GM23338 (cell line): Measurements from ENCODE around the gene STAU1. TPM values are rescaled to one million over a fixed set of nuclear protein-coding genes. Genes with fewer than 3 reads are reported as not detected.

Experiments
- ATAC-seq: fragments of 200-7000 bp; cut with Tn5 transposase; 3 replicates; pipeline ENCODE4 v1.9.1; 2020
- DNase-seq: peaks from one replicate; pipeline ENCODE4 v3.0.0-alpha.2; 2015; ENCODE audit warnings: low spot score
- H2AFZ ChIP-seq: fragments of 200-600 bp; sonication (generic); 2 replicates; pipeline ENCODE4 v1.8.0; 2016; ENCODE audit warnings: antibody characterized with exemption, mild to moderate bottlenecking, moderate library complexity
- H3F3A ChIP-seq: fragments of 200-600 bp; sonication (generic); replicated peaks from 2 replicates; pipeline ENCODE4 v1.8.0; 2017; ENCODE audit warnings: antibody characterized with exemption, mixed run types, low read depth
- H3K27ac ChIP-seq: fragments of 200-600 bp; sonication (generic); 2 replicates; pipeline ENCODE4 v1.6.1; 2016; ENCODE audit warnings: low read depth
- H3K27me3 ChIP-seq: fragments of 200-600 bp; sonication (generic); 2 replicates; pipeline ENCODE4 v1.8.0; 2016; ENCODE audit warnings: mild to moderate bottlenecking, mixed run types, moderate library complexity; ENCODE audit not compliant: insufficient read depth
- H3K36me3 ChIP-seq: fragments of 200-600 bp; sonication (generic); 2 replicates; pipeline ENCODE4 v1.8.0; 2016; ENCODE audit warnings: mild to moderate bottlenecking; ENCODE audit not compliant: insufficient read depth
- H3K4me1 ChIP-seq: fragments of 200-600 bp; sonication (generic); 2 replicates; pipeline ENCODE4 v1.8.0; 2016; ENCODE audit warnings: mild to moderate bottlenecking, moderate library complexity; ENCODE audit not compliant: insufficient read depth
- H3K4me2 ChIP-seq: fragments of 200-600 bp; sonication (generic); 2 replicates; pipeline ENCODE4 v1.7.1; 2017; ENCODE audit warnings: mixed run types
- H3K4me3 ChIP-seq: fragments of 200-600 bp; sonication (generic); 2 replicates; pipeline ENCODE4 v1.6.1; 2016; ENCODE audit warnings: mixed run types
- H3K79me2 ChIP-seq: fragments of 200-600 bp; sonication (generic); replicated peaks from 2 replicates; pipeline ENCODE4 v1.8.0; 2017; ENCODE audit warnings: mild to moderate bottlenecking; ENCODE audit not compliant: insufficient read depth
- H3K9me2 ChIP-seq: fragments of 200-600 bp; sonication (generic); 2 replicates; pipeline ENCODE4 v1.8.0; 2017; ENCODE audit not compliant: insufficient read depth
- H4K20me1 ChIP-seq: fragments of 200-600 bp; sonication (generic); replicated peaks from 2 replicates; pipeline ENCODE4 v1.8.0; 2017; ENCODE audit warnings: mild to moderate bottlenecking; ENCODE audit not compliant: insufficient read depth
- H3K27ac Mint-ChIP-seq: 2 replicates; pipeline ENCODE4 v1.8.0; 2020; ENCODE audit warnings: inconsistent platforms, mild to moderate bottlenecking, moderate library complexity, mixed read lengths
- H3K27me3 Mint-ChIP-seq: 3 replicates; pipeline ENCODE4 v1.8.0; 2022; ENCODE audit warnings: low read depth, mild to moderate bottlenecking, moderate library complexity, mixed read lengths, inconsistent platforms; ENCODE audit not compliant: insufficient read depth, poor library complexity
- H3K36me3 Mint-ChIP-seq: 3 replicates; pipeline ENCODE4 v1.8.0; 2021; ENCODE audit warnings: low read depth, mild to moderate bottlenecking, inconsistent platforms, moderate library complexity, mixed read lengths
- H3K4me1 Mint-ChIP-seq: 3 replicates; pipeline ENCODE4 v1.8.0; 2020; ENCODE audit warnings: mild to moderate bottlenecking, inconsistent platforms, mixed read lengths
- H3K4me3 Mint-ChIP-seq: 3 replicates; pipeline ENCODE4 v1.8.0; 2021; ENCODE audit warnings: moderate library complexity, mild to moderate bottlenecking, inconsistent platforms, mixed read lengths
- H3K9me3 Mint-ChIP-seq: 3 replicates; pipeline ENCODE4 v1.8.0; 2020; ENCODE audit warnings: moderate library complexity, mild to moderate bottlenecking, inconsistent platforms, mixed read lengths
- CREB1 ChIP-seq: fragments of 250-450 bp; sonication (Bioruptor Pico); IDR thresholded peaks from 2 replicates; pipeline ENCODE4 v1.5.0; 2020; ENCODE audit warnings: low read depth, mild to moderate bottlenecking, moderate library complexity
- EZH2 ChIP-seq: fragments of 200-600 bp; sonication (generic); IDR thresholded peaks from one replicate; pipeline ENCODE4 v1.8.0; 2017; ENCODE audit warnings: antibody characterized with exemption, mild to moderate bottlenecking, low read depth; ENCODE audit not compliant: unreplicated experiment
- EZH2phosphoT487 ChIP-seq: fragments of 200-600 bp; sonication (generic); IDR thresholded peaks from one replicate; pipeline ENCODE4 v1.8.1; 2018; ENCODE audit warnings: antibody characterized with exemption; ENCODE audit not compliant: unreplicated experiment
- JUNB ChIP-seq: IDR thresholded peaks from one replicate; pipeline ENCODE4 v1.6.1; 2016; ENCODE audit warnings: antibody characterized with exemption; ENCODE audit not compliant: unreplicated experiment
- NANOG ChIP-seq: IDR thresholded peaks from 2 replicates; pipeline ENCODE4 v1.6.1; 2016; ENCODE audit warnings: antibody characterized with exemption, borderline replicate concordance
- POLR2AphosphoS5 ChIP-seq: IDR thresholded peaks from 2 replicates; pipeline ENCODE4 v1.6.1; 2016; ENCODE audit warnings: antibody characterized with exemption, low read depth
- REST ChIP-seq: IDR thresholded peaks from one replicate; pipeline ENCODE4 v1.6.1; 2018; ENCODE audit warnings: antibody characterized with exemption; ENCODE audit not compliant: unreplicated experiment
- STAT1 ChIP-seq: IDR thresholded peaks from one replicate; pipeline ENCODE4 v1.6.1; 2016; ENCODE audit warnings: antibody characterized with exemption; ENCODE audit not compliant: unreplicated experiment
- ZNF114 ChIP-seq: fragments of 250-450 bp; sonication (Bioruptor Pico); IDR thresholded peaks from 2 replicates; pipeline ENCODE4 v1.5.0; 2020; ENCODE audit warnings: mild to moderate bottlenecking, moderate library complexity
- ZNF331 ChIP-seq: fragments of 250-450 bp; sonication (Bioruptor Pico); IDR thresholded peaks from 2 replicates; pipeline ENCODE4 v1.5.0; 2020; ENCODE audit warnings: low read depth, mild to moderate bottlenecking, moderate library complexity
- ZNF462 ChIP-seq: fragments of 250-450 bp; sonication (Bioruptor Pico); IDR thresholded peaks from 2 replicates; pipeline ENCODE4 v1.5.0; 2020; ENCODE audit warnings: mild to moderate bottlenecking, moderate library complexity
- polyA plus RNA-seq: library from polyadenylated mRNA; unstranded; fragments of >200 nt; fragmentation: Nextera tagmentation; extraction: Ambion mirVana; gene quantifications from 2 replicates; pipeline ENCODE4 v1.2.1, GENCODE V29; 2016
- total RNA-seq: library from RNA; depleted of rRNA; stranded (reverse); fragments of >200 nt; shearing (Covaris generic); gene quantifications from 2 replicates; pipeline ENCODE4 v1.2.3, GENCODE V29; 2014

STAU1 gene
- total and polyA plus RNA-seq, 2 experiments from 2014 or later, result 102 TPM

- TF ChIP-seq REST (no peak), STAT1 (no peak)
Observed at GRCh38 chr20:49171909-49172308, 16.2 kb downstream of the STAU1 start (continued).

- Histone ChIP-seq H2AFZ (no peak overlapping the region), H3F3A (no peaks in the 10 kb centered on the region), H4K20me1 (peaks cover 55% of the 10 kb centered on the region), H3K27me3 (no peaks in the 10 kb centered on the region), H3K79me2 (peaks cover 99% of the 10 kb centered on the region), H3K4me1 (0 out of 2 replicates have a peak, but pooled peaks cover 4% of the 10 kb centered on the region), H3K36me3 (0 out of 2 replicates have a peak, but pooled peaks cover 5% of the 10 kb centered on the region), H3K4me2 (no peak overlapping the region), H3K4me3 (no peak overlapping the region), H3K9me2 (no peaks in the 10 kb centered on the region), H3K27ac (no peak overlapping the region)
- Mint-ChIP-seq H3K4me3 (no peak overlapping the region), H3K27ac (no peak overlapping the region), H3K36me3 (peaks cover 23% of the 10 kb centered on the region; the same call in 2 of the 3 replicates), H3K9me3 (no peaks in the 10 kb centered on the region), H3K4me1 (peaks cover 9% of the 10 kb centered on the region; the same call in 2 of the 3 replicates), H3K27me3 (no peaks in the 10 kb centered on the region)
- ATAC-seq, result no peak
- DNase-seq, result no peak
- no peak for TF ChIP-seq ZNF331 (CRISPR knock-in tag)
- no peak for TF ChIP-seq REST
- no peak for TF ChIP-seq EZH2
- no peak for TF ChIP-seq EZH2phosphoT487
- no peak for TF ChIP-seq JUNB
- TF ChIP-seq POLR2AphosphoS5, result no peak
- no peak for TF ChIP-seq CREB1 (CRISPR knock-in tag)
- TF ChIP-seq ZNF114 (CRISPR knock-in tag), result no peak
- TF ChIP-seq STAT1, result no peak
- no peak for TF ChIP-seq NANOG
- no peak for TF ChIP-seq ZNF462 (CRISPR knock-in tag)
Observed at GRCh38 chr20:49170714-49171113, 17.4 kb downstream of the STAU1 start.
